Head of caudate nucleus (tissue), 42 donors: ENCODE data around the gene TNFSF9.
"Not testable (repeated sequence)": the region's sequence is repeated elsewhere in the genome, so short reads cannot be mapped to it uniquely, and the experiment has no call there.

Source experiments
- DNase-seq, 42 donors: peaks; one replicate each; pipeline versions ENCODE4 v3.0.0 to v3.0.0-alpha.2; 2020 to 2021; ENCODE audit warnings: mixed read lengths in 7 of 42
- intact Hi-C: fragments of 100-400 bp; cut with DNase I; formaldehyde crosslinking; loops from one replicate; pipeline ENCODE4 v1.15.0; 2022

TNFSF9 gene

GRCh38 chr19:6503407-6504201 lies 27.2 kb upstream of the TNFSF9 start:
- DNase-seq: no peak
- intact Hi-C loops: no loop called here

GRCh38 chr19:6508028-6508771 lies 22.6 kb upstream of the TNFSF9 start:
- DNase-seq, intact Hi-C loops: not testable (repeated sequence)

- DNase-seq: peak; percentile 81 to 98 (median 92)
- intact Hi-C loops: no loop called here
These were observed 21.5 kb upstream of the TNFSF9 start for GRCh38 chr19:6509118-6509971.

- intact Hi-C loops: no loop called here
- no peak for DNase-seq
These were observed 20.2 kb upstream of the TNFSF9 start for GRCh38 chr19:6510618-6511017.

- intact Hi-C loops: no loop called here
- no peak for DNase-seq
These were observed 16.7 kb upstream of the TNFSF9 start for GRCh38 chr19:6514089-6514488.

- intact Hi-C loops: no loop called here
- DNase-seq: no peak
These were observed 15.8 kb upstream of the TNFSF9 start for GRCh38 chr19:6514926-6515544.

GRCh38 chr19:6516018-6516658 lies 14.7 kb upstream of the TNFSF9 start:
- intact Hi-C loops: loop anchor here (2.0 kb wide), 1 partner anchor 345 kb away; no protein-coding TSS in a partner anchor
- DNase-seq: peak; percentile 86 to 98 (median 96)

GRCh38 chr19:6516659-6517291 lies 14.1 kb upstream of the TNFSF9 start:
- intact Hi-C loops: loop anchor here (1.0 to 2.0 kb wide), 2 partner anchors 117 to 344 kb away; no protein-coding TSS in a partner anchor
- DNase-seq: peak; percentile 85 to 99 (median 96)

GRCh38 chr19:6518145-6518911 lies 12.5 kb upstream of the TNFSF9 start:
- no peak for DNase-seq
- intact Hi-C loops: no loop called here

- intact Hi-C loops: no loop called here
- DNase-seq: no peak
These were observed 11.5 kb upstream of the TNFSF9 start for GRCh38 chr19:6519289-6519688.

GRCh38 chr19:6521718-6522646 lies 8.8 kb upstream of the TNFSF9 start:
- no peak for DNase-seq
- intact Hi-C loops: no loop called here

GRCh38 chr19:6522712-6523111 lies 8.1 kb upstream of the TNFSF9 start:
- DNase-seq: no peak
- intact Hi-C loops: no loop called here

- no peak for DNase-seq
- intact Hi-C loops: no loop called here
These were observed 6.5 kb upstream of the TNFSF9 start for GRCh38 chr19:6524311-6524710.

GRCh38 chr19:6527893-6528543 lies 2.8 kb upstream of the TNFSF9 start:
- intact Hi-C loops: no loop called here
- DNase-seq: no peak

GRCh38 chr19:6528544-6529121 lies 2.2 kb upstream of the TNFSF9 start:
- intact Hi-C loops: no loop called here
- DNase-seq: peak; percentile 43 to 86 (median 68)
